GM21526 (cell line): ENCODE results near the gene KLHDC2.
"Not testable (repeated sequence)": the region's sequence is repeated elsewhere in the genome, so short reads cannot be mapped to it uniquely, and the experiment has no call there.

Experiments used
- ATAC-seq: cut with Tn5 transposase; IDR thresholded peaks from one replicate; pipeline ENCODE4 v1.9.1; 2021; ENCODE audit warnings: moderate library complexity; ENCODE audit not compliant: unreplicated experiment, low FRiP score

KLHDC2 gene, protein sequence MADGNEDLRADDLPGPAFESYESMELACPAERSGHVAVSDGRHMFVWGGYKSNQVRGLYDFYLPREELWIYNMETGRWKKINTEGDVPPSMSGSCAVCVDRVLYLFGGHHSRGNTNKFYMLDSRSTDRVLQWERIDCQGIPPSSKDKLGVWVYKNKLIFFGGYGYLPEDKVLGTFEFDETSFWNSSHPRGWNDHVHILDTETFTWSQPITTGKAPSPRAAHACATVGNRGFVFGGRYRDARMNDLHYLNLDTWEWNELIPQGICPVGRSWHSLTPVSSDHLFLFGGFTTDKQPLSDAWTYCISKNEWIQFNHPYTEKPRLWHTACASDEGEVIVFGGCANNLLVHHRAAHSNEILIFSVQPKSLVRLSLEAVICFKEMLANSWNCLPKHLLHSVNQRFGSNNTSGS

DNA sequence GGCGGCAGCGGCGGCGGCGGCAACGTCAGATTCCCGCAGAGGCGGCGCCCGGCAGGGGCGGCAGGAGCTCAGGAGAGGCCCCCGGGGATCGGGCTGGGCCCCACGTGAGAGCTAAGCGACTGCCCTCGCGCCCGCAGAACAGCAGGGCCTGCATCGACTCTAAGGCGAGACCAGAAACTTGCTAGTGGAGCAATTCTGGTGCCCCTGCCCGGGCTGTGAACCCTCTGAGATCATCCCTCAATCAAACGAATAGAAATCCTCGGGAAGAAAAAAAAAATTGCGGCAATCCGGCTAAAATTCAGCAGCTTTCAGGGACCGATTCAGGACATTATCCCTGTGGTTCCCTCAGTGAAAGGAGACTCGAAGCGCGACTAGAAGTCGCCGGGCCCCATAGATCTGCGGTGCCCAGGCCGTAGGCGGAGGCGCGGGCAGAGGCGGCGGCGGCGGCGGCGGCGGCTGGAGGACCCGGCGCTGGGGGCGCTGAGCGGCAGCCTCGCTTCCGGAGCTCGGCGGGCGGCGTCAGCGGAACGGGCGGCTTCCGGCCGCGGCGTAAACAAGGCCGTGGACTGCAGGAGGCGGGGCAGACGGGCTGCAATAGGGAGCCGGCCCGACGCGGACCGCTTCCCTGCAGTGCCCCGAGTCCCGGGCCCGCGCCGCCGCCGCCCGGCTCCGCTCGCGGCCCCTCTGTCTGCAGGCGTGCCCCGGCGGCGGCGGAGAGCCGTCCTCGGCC is at the start of gene KLHDC2:
KLHDC2 (plus strand) TSS at position 583 of the 730 bp plus-strand sequence. CDS start 316 bp downstream, outside the sequence.
- peak; percentile 91 for ATAC-seq

DNA sequence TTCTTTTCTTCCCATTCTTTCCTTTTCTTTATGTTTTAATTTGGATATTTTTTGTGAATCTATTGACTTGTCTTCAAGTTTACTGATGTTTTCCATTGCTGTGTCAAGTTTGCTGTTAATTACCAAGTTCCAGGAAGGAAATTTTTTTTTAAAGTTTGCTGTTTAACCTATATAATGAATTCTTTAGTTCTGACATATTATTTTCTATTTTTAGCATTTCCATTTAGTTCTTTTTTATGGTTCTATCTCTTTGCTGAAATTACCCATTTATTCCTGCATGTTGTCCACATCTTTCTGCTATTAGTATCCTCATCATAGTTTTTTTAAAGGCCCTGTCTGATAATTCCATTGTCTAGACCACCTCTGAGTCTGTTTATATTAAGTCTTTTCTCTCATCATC is 47.2 kb upstream of the KLHDC2 start:
- ATAC-seq, result no peak

DNA sequence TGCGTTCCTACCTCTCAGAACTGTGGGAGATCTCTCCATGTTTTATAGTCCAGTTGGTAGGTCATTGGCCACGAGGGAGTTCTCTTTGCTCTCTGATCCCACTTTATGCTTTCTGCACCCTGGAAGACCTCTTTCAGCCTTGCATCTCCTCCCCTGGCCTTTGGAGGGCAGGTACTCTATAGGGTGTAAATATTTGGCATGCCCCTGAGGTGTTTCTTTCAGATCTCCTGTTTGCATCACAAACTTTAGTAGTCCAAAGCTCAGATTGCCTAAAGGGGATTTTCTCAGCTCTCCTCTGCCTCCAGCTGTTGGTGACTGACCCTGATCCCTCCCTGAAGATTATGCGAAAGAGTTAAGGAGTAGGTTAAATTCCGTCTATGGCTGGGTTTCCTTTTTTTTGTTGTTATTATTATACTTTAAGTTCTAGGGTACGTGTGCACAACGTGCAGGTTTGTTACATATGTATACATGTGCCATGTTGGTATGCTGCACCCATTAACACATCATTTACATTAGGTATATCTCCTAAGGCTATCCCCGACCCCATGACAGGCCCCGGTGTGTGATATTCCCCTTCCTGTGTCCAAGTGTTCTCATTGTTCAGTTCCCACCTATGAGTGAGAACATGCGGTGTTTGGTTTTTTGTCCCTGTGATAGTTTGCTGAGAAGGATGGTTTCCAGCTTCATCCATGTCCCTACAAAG is 46.1 kb upstream of the KLHDC2 start:
- ATAC-seq, result not testable (repeated sequence)

DNA sequence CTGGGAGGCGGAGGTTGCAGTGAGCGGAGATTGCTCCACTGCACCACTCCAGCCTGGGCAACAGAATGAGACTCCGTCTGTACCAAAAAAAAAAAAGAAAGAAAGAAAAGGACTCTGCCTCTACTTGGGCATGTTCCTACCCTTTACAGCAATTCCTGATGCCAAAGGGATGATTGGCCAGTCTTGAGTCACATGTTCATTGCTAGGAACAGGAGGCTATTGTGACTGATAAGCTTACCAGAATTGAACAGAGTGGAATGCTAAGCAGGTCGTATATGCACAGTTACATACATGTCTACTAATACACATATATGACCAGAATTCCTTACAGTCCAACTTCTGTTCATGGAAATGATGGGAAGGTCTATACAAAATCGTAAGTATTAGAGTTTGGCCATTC is 40.8 kb upstream of the KLHDC2 start:
- no peak for ATAC-seq

DNA sequence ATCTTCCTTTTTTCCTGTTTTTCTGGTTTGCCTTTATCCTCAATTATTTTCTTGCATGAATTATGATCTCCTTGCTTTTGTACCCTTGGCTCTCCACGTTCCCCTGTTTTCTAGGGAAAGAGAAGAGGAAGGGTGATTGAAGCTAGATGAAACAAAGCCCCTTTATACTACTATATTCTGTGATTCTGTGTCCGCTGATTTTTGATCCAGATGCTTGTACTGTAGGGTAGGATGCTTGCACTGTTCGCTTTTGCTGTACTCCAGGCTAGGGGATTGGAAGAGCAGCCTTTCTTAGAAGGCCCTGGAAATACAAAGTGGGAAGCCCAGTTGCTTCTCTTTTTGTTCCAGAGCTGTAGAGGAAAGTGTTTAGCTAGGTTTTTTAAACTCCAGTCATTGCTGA is 35.1 kb upstream of the KLHDC2 start:
- ATAC-seq, result no peak

DNA sequence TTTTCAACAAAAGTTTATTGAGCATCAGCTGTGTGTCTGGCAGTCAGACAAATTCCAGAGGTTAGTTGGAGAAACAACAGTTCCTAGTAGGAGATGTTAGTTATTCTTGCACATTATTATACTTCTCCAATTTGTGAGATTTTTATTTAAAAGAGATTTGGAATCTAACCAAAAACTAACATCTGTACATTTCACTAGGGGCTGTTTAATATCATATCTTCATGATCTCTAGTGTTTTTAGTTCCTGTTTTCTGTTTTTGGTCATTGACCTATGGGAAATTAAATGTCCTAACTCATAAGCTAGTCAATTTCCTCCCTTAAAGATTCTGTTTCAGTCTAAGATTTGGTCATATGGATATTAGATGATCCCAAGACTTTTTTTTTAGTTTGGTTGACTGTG is 34.1 kb upstream of the KLHDC2 start:
- no peak for ATAC-seq

DNA sequence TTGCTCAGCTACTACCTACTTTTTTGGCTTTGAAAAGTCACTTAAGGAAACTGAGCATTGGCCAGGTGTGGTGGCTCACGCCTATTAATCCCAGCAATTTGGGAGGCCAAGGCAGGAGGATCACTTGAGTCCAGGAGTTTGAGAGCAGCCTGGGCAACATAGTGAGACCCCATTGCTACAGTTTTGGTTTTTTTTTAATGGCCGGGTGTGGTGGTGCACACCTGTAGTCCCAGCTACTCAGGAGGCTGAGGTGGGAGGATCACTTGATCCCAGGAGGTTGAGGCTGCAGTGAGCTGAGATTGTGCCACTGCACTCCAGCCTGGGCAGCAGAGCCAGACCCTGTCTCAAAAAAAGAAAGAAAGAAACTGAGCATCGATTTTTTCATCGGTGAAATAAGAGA is 32.3 kb upstream of the KLHDC2 start:
- ATAC-seq, result not testable (repeated sequence)

DNA sequence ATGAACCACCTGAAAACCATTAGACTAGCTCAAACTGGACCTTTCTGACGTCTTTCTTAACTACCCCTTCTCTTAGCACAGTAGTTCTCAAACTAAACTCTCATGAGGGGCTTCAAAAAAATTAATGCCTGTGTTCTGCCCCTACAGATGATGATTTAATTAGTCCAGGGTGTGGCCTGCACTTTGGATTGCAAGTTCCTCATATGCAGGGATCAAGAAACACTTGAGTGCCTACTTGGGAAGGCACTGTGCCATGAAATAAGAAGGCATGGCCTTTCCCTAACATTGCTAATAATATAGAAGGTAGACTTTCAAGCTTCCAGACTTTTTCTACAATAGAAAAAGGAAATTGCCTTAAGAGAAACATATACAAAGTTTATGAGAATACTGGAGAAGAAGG is 22.8 kb upstream of the KLHDC2 start:
- no peak for ATAC-seq

DNA sequence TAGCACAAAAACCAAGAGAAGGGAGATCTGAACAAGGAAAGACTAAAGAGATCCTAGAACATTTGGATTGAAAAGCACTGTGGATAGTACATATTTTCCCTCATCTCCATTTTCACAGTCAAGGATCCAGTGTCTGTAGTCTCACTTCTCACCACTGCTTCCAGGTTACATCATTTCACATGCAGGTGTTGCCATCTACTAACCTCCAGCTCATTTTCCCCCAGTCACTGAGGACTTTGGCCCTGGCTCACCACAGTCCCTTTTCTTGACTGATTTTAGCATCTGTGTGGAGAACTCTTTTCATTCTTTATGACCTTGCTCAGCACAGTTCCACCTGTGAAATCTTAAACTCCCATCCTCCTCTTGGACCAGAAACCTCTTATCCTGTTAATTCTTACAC is 21.5 kb upstream of the KLHDC2 start:
- not testable (repeated sequence) for ATAC-seq

DNA sequence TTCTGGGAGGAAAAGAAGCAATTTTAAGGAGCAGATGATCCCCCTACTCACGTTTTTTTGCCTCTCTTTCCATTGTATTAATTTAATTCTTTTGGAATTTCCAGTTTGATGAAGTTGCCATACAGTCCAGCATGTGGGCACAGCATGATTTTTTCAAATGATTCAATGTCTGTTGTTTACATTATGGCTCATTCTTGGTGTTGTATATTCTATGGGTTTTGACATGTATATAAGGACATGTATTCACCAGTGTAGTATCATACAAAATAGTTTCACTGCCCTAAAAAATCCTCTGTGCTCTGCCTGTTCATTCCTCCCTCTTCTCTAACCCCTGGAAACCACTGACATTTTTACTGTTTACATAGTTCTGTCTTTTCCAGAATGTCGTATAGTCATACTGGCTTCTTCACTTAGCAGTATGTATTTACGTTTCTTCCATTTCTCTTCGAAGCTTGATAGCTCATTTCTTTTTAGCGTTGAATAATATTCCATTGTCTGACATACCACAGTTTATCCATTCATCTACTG is 13.3 kb upstream of the KLHDC2 start:
- ATAC-seq, result no peak

DNA sequence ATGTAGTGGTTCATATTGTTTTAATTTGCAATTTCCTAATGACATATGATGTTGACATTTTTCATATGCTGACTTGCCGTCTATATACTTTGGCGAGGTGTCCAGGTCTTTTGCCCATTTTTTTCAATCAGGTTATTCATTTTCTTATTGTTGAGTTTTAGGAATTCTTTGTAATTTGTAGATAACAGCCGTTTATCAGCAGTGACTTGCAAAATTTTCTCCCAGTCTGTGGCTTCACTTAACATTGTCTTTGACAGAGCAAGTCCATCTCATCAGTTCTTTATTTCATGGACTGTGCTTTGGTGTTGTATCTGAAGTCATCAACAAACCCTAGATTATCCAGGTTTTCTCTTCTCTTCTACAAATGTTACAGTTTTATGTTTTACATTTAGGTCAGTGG is 12.6 kb upstream of the KLHDC2 start:
- ATAC-seq, result no peak

DNA sequence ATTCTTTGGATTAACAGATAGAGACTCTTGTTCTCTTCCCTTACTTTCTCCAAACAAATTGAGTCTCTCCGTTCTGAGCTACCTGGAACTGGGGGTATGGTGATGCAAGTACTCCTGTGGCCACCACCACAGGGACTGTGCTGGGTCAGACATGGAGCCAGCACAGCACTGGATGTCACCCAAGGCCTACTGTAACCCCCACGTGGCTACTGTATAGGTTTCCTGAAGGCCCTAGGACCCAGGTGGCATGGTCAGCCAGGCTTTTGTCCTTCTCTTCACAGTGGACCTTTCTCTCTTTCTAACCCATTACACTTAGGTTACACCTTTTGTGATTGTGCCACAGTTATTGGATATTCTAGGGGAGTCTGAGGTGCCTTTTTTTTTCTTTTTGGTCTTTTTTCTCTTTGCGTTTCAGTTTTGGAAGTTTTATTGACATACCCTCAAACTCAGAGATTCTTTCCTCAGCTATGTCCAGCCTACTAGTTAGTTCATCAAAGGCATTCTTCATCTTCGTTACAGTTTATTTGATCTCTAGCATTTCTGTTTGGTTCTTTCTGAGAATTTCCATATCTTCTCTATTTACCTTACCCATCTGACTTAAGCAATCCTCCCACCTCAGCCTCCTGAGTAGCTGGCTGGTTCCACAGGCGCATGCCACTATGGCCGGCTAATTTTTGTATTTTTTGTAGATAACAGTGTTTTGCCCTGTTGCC is 6.0 kb upstream of the KLHDC2 start:
- ATAC-seq, result no peak

DNA sequence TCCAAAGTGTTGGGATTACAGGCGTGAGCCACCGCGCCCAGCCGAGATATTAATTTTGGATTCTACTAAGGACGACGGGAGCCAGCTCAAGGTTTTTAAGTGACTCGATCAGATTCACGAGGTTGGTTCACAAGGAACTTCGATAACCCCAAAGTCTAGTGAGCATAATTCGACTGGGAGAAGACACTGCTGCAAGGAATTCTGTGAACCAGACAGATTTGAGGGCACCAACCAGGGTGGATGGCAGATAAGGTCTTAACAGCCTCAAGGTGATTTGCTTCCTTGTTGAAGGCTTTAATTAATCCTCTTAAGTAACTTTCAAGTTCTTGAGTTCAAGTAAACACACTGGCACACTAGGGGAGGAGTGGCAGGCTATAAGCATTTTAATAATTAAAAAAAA is 1.1 kb upstream of the KLHDC2 start:
- ATAC-seq, result no peak

DNA sequence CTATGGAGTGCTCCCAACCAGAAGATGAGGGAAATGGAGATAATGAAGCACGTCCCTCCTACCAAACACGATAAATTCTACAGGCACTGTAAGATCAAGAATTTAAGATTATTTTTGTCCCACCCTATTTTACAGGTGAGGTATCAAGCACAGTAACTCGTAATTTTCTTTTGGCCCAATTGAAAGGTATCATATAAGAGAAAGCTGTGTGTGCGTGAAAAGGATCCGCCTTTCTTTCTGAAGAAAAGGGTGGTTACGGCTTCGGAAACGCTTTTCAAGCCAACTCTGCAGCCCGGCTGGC is 733 bp upstream of the KLHDC2 start:
- ATAC-seq, result no peak

DNA sequence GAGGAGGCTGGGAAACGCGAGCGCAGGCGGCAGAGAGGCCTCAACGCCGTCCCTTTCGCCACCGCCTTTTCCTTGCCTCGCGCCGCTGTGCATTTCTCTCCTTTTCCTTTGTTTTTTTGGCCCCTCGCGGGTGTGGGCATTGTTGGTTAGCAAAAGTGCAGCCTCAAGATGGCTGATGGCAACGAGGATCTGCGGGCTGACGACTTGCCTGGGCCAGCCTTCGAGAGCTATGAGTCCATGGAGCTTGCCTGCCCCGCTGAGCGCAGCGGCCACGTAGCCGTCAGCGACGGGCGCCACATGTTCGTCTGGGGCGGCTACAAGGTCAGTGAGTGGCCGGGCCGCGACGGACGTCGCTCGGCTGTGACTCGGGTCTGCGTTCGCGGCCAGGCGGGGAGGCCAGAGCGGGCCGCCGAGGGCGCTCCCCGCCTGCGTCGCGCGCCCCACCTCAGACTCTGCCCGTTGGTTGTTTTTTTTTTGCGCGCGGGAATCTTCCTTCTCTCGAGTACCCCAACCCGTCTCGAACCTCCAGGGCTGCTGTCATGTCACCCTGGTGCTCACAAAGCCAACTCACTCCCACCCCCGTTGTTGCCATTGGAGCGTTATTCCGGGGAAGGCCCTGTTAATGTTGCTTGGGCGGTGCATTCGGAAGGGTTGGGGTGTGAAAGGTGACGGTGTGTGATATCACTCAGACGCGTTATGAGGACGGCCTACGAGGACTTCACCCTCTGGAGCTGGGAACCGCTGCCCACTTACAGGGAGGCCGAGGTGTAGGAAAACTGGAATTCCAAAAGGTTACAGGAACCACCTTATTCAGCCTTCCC is 558 bp downstream of the KLHDC2 start:
- ATAC-seq, result peak; percentile 33

DNA sequence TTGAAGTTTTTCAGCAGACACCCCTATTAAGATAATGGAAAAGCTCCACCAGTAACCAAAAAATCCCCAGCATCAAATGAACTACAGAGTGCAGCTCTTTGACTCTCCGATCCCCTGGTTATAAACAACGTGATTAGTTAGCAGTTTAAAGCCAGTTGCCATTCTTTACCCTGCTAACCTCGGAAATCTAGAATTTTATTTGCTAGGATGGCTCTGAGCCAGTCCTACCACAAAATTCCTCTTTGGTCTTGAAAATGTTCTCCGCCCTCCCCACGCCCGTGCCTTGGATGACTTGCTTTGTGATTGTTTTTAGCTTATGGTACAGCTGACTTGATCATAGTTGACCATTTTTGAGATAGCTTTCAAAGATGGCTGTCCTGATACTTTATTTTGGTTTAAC is 1.2 kb downstream of the KLHDC2 start:
- ATAC-seq, result no peak

DNA sequence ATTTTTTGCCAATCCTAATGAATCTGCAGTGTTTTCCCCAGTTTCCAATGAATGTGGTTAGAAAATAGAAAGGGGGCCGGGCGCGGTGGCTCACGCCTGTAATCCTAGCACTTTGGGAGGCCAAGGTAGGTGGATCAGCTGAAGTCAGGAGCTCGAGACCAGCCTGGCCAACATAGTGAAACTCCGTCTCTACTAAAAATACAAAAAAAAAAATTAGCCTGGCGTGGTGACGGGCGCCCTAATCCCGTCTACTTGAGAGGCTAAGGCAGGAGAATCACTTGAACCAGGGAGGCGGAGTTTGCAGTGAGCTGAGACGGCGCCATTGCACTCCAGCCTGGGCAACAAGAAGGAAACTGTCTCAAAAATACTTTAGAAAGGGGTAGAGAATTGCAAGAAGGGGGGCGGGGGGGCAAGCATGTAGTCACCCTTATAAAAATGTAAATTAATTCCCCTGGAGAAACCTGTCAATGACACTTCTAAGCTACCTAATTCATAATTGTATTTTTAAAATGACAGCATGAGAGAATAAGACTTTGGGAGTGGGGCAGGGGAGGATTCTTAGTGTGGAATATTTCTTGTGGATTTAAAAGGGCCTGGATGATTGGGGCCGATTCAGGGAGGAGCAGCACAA is 1.7 kb downstream of the KLHDC2 start:
- no peak for ATAC-seq

DNA sequence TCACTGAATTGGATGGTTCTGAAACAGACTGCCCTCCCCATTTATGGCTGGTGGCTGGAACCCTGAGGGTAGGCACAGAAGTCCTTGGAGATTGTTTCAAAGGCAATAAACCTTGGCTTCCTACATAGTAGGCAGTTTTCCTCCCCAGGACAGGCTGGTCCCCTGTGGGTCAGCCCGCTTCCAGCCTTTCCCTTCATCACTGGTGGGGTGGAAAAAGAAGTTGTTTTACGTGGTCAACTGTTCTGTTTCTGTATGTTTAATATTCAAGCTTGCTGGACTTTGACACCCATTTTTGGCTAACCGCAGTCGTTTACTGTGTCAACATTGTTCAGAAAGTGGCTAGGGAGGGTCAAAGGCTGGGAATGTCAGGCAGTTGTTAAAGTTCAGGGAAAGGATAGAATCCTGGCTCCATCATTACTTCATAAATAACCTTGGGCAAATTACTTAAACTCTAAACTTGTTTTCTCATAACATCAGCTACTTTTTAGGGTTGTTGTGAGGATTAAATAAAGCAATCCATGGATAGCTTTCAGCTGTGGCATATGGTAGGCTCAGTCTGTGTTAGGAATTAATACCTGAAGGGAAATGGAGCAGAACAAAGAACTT is 2.4 kb downstream of the KLHDC2 start:
- no peak for ATAC-seq

DNA sequence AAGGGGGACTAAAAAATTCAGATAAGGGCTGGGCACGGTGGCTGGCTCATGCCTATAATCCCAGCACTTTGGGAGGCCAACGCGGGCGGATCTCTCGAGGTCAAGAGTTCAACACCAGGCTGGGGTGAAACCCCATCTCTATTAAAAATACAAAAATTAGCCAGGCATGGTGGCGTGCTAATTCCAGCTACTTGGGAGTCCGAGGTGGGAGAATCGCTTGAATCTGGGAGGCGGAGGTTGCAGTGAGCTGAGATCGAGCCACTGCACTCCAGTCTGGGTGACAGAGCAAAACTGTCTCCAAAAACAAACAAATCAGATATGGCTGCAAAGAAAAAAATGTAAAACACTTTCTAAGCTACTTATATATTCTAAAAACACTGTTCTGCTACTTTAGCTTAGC is 3.7 kb downstream of the KLHDC2 start:
- ATAC-seq, result not testable (repeated sequence)
